Upper lobe of left lung (tissue), 6 donors: ENCODE measurements around the gene LINC00305. TPM values are rescaled to one million over a fixed set of nuclear protein-coding genes. Genes with fewer than 3 reads are reported as not detected.
A peak's percentile ranks its signal among the peaks of the same experiment; 100 is the strongest.

Experiments
- ATAC-seq, 2 donors: fragments of 200-7000 bp; cut with Tn5 transposase; one replicate each; pipeline ENCODE4 v1.9.1; 2022; ENCODE audit warnings: mild to moderate bottlenecking in 2 of 2, moderate library complexity in 2 of 2; ENCODE audit not compliant: low FRiP score in 2 of 2
- DNase-seq, 2 donors: peaks; one replicate each; pipeline ENCODE4 v3.0.0-alpha.2; 2019 to 2020
- H3K27ac ChIP-seq, 4 donors: fragments of 200-600 bp; sonication (generic); one replicate each; pipeline ENCODE4 v1.5.1; 2016 to 2019
- H3K27me3 ChIP-seq, 4 donors: fragments of 200-600 bp; sonication (generic); one replicate each; pipeline ENCODE4 v1.5.1; 2017 to 2019
- H3K36me3 ChIP-seq, 4 donors: fragments of 200-600 bp; sonication (generic); one replicate each; pipeline ENCODE4 v1.5.1; 2016 to 2019
- H3K4me1 ChIP-seq, 4 donors: fragments of 200-600 bp; sonication (generic); one replicate each; pipeline ENCODE4 v1.5.1; 2018 to 2019
- H3K4me3 ChIP-seq, 4 donors: fragments of 200-600 bp; sonication (generic); one replicate each; pipeline ENCODE4 v1.5.1; 2017 to 2019; ENCODE audit warnings: mild to moderate bottlenecking in 2 of 4, moderate library complexity in 1 of 4
- H3K9me3 ChIP-seq, 4 donors: fragments of 200-600 bp; sonication (generic); one replicate each; pipeline ENCODE4 v1.5.1; 2018 to 2019
- EP300 ChIP-seq, 4 donors: sonication (generic); formaldehyde crosslinking; IDR thresholded peaks; one replicate each; pipeline ENCODE4 v1.5.1; 2017; ENCODE audit warnings: antibody characterized with exemption in 4 of 4, control low read depth in 2 of 4
- POLR2A ChIP-seq, 4 donors: fragments of 450-650 bp; IDR thresholded peaks; one replicate each; pipeline ENCODE4 v1.5.1; 2016 to 2017; ENCODE audit warnings: antibody characterized with exemption in 4 of 4, mild to moderate bottlenecking in 2 of 4
- POLR2AphosphoS5 ChIP-seq, 2 donors: sonication (generic); formaldehyde crosslinking; IDR thresholded peaks; one replicate each; pipeline ENCODE4 v1.5.1; 2017; ENCODE audit warnings: antibody characterized with exemption in 2 of 2
- WGBS, 2 donors: methylation state at CpG; one replicate each; pipeline ENCODE4 v1.1.5; 2017 to 2018; 5-methylcytosine and 5-hydroxymethylcytosine counted together
- total RNA-seq, 6 donors: library from RNA; depleted of rRNA in 4 of 6; stranded (reverse); fragments of >200 nt in 4 of 6; gene quantifications; one replicate each; pipeline versions ENCODE4 v1.1.0 to v1.2.1, GENCODE V29; 2016 to 2021
- TF ChIP-seq, protein P1 (sequence below), 6 experiments: fragments of 450-650 bp in 4 of 6; fragments of 200-600 bp in 2 of 6; sonication (generic) in 2 of 6; IDR thresholded peaks; one replicate each; pipeline ENCODE4 v1.5.1; 2016 to 2019; ENCODE audit warnings: antibody characterized with exemption in 6 of 6
- donor health status: DM: no; HTN: no; CAD: no; lungs with moderate emphysema.
- donor health status: DM: no; HTN: yes; CAD: no; lungs with severe emphysema.

The LINC00305 gene
- total RNA-seq, 6 donors from 2014 or later = not detected

DNA sequence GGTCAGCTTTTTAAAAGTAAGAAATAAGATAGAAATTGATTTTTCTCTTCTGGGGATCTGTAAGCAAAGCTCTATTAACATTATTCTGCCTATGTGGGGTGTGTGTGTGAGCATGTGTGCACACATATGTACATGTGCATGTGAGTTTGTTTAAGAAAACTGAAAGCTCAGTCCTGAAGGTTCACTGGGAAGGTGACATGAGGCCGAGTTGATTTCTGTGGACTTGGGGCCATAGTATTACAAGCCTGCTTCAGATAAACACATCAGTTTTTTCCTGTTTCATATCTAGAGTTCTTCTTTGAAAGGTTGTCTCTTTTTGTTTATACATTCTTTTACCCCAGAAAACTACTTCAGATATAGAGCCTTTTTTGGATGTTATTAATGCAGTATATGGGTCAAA, 95.6 kb downstream of the LINC00305 start:
- no peak overlapping the region for H3K27ac ChIP-seq
- 54 to 70% methylated on average over 1 of the region's 1 CpG for WGBS, 2 donors
- H3K9me3 ChIP-seq = no peaks in the 10 kb centered on the region
- H3K36me3 ChIP-seq = no peaks in the 10 kb centered on the region
- no peaks in the 10 kb centered on the region for H3K4me1 ChIP-seq
- no peak overlapping the region for H3K4me3 ChIP-seq
- DNase-seq (no peak), ATAC-seq (no peak)
- TF ChIP-seq, protein P1, sequence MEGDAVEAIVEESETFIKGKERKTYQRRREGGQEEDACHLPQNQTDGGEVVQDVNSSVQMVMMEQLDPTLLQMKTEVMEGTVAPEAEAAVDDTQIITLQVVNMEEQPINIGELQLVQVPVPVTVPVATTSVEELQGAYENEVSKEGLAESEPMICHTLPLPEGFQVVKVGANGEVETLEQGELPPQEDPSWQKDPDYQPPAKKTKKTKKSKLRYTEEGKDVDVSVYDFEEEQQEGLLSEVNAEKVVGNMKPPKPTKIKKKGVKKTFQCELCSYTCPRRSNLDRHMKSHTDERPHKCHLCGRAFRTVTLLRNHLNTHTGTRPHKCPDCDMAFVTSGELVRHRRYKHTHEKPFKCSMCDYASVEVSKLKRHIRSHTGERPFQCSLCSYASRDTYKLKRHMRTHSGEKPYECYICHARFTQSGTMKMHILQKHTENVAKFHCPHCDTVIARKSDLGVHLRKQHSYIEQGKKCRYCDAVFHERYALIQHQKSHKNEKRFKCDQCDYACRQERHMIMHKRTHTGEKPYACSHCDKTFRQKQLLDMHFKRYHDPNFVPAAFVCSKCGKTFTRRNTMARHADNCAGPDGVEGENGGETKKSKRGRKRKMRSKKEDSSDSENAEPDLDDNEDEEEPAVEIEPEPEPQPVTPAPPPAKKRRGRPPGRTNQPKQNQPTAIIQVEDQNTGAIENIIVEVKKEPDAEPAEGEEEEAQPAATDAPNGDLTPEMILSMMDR (IDR thresholded peaks at IDR 0.05) = no peak
- TF ChIP-seq EP300 (IDR thresholded peaks at IDR 0.05) (no peak), POLR2A (IDR thresholded peaks at IDR 0.05) (no peak), POLR2AphosphoS5 (IDR thresholded peaks at IDR 0.05) (no peak)
- H3K27me3 ChIP-seq = no peaks in the 10 kb centered on the region

DNA sequence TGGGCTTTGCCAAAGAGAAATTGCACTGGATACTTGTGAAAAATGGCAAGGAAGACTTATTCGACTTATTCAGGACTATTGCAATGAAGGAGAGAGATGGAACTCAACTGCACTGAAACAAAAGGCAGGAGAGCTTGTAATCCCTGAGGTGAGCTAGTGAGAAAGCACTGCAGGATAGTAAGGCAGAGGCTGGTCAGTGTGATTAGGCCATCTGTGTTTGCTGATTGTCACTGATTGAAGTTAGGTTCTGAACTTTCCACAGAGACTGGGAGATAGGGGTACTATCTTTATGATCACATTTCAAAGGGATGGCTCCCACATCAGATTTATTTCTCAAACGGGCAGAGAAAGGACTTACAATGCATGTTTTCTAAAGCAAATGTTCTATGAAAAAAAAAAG, 96.1 kb downstream of the LINC00305 start:
- Histone ChIP-seq H3K4me3 (no peak overlapping the region), H3K4me1 (no peaks in the 10 kb centered on the region), H3K36me3 (no peaks in the 10 kb centered on the region), H3K27me3 (no peaks in the 10 kb centered on the region), H3K27ac (no peak overlapping the region), H3K9me3 (no peaks in the 10 kb centered on the region)
- no peak for ATAC-seq
- no peak for TF ChIP-seq POLR2A (IDR thresholded peaks at IDR 0.05)
- TF ChIP-seq EP300 (IDR thresholded peaks at IDR 0.05) = no peak
- TF ChIP-seq, protein P1 (IDR thresholded peaks at IDR 0.05) = no peak
- no peak for TF ChIP-seq POLR2AphosphoS5 (IDR thresholded peaks at IDR 0.05)
- no peak for DNase-seq
- WGBS, 2 donors = 57 to 59% methylated on average over 2 of the region's 2 CpGs

DNA sequence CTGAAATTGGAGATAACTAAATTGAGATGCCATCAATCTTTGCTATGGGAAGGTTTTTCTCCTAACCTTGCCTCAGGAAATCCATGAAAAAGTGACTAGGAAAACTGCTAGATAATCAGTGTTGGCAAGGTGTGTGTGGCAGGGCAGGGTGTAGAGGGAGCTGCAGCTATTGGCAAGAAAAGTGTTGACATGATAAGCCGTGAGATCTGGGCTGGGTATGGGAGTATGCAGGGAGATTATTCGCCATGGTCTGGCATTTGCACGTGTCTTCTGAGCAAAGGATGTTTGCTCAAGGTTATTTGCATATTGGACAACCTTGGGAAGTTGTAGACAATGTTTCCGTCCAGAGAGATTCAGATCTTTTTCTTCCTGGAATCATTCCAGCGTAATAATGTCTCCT, 104.3 kb downstream of the LINC00305 start:
- no peak for DNase-seq
- TF ChIP-seq, protein P1 (IDR thresholded peaks at IDR 0.05) = no peak
- TF ChIP-seq POLR2A (IDR thresholded peaks at IDR 0.05) (no peak), EP300 (IDR thresholded peaks at IDR 0.05) (no peak), POLR2AphosphoS5 (IDR thresholded peaks at IDR 0.05) (no peak)
- Histone ChIP-seq H3K36me3 (no peaks in the 10 kb centered on the region), H3K4me3 (no peak overlapping the region), H3K27ac (no peak overlapping the region), H3K27me3 (no peaks in the 10 kb centered on the region), H3K9me3 (no peaks in the 10 kb centered on the region), H3K4me1 (no peaks in the 10 kb centered on the region)
- ATAC-seq = no peak
- 53 to 70% methylated on average over 5 of the region's 5 CpGs for WGBS, 2 donors

DNA sequence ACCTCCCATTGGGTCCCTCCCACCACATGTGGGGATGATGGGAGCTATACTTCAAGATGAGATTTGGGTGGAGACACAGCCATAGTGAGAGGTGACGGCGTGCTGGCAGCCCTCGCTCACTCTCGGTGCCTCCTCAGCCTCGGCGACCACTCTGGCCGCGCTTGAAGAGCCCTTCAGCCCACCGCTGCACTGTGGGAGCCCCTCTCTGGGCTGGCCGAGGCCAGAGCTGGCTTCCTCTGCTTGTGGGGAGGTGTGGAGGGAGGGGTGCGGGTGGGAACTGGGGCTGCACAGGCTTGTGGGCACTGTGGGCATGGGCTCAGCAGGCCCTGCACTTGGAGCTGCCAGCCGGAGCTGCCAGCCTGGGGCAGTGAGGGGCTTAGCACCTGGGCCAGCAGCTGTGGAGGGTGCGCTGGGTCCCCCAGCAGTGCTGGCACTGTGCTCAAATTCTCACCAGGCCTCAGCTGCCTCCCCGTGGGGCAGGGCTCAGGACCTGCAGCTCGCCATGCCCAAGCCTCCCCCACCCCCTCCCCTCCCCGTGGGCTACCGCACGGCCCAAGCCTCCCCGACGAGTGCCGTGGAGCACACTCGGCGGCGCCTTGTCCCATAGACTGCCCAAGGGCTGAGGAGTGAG, 106.0 kb downstream of the LINC00305 start:
- 93 to 98% methylated on average over 3 to 20 of the region's 24 CpGs for WGBS, 2 donors
- no peak overlapping the region for H3K27ac ChIP-seq
- ATAC-seq = peak in 1 of 2 donors; percentile 11

More for the DNA sequence above, 106.0 kb downstream of the LINC00305 start:
- no peak overlapping the region for H3K4me3 ChIP-seq
- H3K9me3 ChIP-seq = no peaks in the 10 kb centered on the region
- no peaks in the 10 kb centered on the region for H3K4me1 ChIP-seq
- TF ChIP-seq, protein P1 (IDR thresholded peaks at IDR 0.05) = no peak
- no peak for TF ChIP-seq EP300 (IDR thresholded peaks at IDR 0.05)
- no peaks in the 10 kb centered on the region for H3K36me3 ChIP-seq
- no peaks in the 10 kb centered on the region for H3K27me3 ChIP-seq
- peak in 1 of 2 donors; percentile 67 for DNase-seq
